Stimulated activated CD8-positive, alpha-beta memory T cell treated with anti-CD3 and anti-CD28 coated beads, Interleukin-12 subunit alpha, Interleukin-12 subunit beta, amount 100 ng/mL, for 1 hour (primary cell): ENCODE measurements around the gene MRAP.

Experiments
- DNase-seq: peaks from one replicate; pipeline ENCODE4 v3.0.0-alpha.2; 2020; ENCODE audit warnings: low read depth

Gene MRAP

DNA sequence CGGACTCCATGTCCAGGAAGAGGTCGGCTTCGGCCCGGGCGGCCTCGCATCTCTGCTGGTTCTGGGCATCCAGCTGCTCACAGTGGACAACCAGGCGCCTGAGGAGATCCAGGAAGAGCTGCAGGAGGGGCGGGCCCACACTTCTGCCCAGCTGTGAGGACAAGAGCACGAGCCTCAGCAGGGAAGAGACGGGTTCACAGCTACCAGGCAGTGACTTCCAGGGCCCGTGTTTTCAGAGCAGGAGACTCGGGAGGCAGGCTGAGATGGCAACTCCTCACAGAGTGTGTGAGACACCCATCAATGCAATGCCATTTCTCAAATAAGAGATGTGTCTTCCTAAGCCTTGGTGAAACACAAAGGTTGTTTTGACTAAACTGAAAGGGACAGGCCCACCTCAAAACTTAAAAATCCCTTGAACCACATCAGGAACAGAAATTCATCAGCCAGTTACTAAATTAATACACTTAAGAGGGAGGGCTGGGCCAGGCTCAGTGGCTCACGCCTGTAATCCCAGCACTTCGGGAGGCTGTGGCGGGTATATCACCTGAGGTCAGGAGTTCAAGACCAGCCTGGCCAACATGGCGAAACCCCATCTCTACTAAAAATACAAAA is 50.8 kb downstream of the MRAP start:
- DNase-seq, result no peak

DNA sequence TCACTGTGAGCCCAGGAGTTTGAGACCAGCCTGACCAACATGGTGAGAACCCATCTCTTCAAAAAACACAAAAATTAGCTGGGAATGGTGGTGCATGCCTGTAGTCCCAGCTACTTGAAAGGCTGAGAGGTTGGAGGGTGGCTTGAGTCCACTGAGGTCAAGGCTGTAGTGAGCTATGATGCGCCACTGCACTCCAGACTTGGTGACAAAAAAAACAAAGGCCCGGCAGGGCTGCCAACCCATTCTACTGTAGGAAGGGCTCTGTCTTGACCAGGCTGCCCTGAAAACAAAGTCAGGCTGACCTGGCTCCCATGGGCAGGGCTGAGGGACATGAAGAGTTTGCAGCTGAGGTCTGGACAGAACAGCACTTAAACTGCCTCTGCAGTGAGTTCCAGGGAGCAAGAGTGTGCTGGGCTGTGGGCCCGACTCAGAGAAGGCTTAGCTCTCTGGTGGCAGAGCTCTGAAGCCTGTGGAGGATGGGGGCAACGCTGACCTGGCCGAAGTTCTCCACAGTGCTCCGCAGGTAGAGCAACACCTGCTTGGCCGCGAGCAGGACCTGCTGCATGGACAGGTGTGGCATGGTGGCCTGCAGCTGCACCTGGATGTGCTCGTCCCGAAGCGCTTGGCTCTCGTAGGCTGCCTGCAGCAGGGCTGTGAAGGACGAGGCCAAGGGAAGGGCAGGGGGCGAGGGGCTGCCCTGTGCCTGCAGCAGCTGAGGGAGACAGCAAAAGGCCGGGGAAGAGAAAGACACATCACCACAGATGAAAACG is 51.7 kb downstream of the MRAP start:
- DNase-seq, result no peak

DNA sequence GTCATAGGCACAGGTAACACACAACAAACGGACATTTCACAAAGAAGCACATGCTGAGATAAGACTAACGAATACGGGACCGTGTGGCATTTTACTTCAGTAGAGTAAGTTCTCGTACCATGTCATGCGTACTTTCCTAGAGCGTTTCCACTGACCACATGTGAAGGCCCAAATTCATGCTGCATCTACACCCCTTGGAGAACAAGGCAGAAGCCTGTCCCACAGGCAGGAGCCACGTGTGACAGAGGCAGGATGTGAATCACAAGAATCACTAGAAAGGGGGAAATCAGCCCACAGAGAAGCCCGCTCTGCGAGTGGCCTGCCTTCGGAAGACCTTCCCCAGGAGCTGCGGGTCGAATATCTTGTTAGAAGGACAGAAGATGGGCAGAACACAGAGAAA is 52.3 kb downstream of the MRAP start:
- no peak for DNase-seq

DNA sequence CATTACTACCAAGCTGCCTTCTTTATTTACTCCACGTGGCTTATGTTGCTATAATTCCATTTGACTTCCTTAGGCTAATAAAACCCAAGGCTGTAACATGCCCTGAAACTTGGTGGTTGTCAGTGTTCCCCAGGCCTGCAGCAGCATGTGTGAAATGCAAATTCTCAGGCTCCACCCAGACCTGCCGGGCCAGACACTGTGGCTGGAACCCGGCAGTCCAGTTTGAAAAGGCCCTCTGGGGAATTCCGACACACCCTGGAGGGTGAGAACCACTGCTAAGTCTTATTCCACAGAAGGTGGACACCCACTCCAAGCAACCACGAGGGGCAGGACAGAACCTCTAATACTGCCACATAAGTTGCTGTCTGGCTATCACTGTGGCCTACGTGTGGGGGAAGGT is 52.8 kb downstream of the MRAP start:
- DNase-seq, result no peak

DNA sequence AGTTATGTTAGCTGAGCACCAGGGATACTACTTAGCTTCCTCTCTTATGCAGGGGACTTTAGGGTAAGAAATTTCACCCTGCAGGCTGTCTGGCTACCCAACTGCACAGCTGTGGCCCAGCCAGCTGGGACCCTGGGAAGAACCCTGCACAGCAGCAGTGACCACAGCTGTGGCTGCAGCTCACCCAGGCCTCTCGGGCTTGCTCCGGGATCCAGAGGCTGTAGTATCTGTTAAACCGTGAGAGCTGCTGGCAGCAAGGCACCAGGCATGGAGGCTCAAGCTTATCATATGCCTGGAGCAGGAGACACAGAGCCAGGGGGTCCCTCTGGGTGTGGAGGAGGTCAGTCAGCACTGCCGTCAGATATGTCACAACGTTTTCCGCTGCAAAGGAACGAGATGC is 53.9 kb downstream of the MRAP start:
- DNase-seq, result no peak

DNA sequence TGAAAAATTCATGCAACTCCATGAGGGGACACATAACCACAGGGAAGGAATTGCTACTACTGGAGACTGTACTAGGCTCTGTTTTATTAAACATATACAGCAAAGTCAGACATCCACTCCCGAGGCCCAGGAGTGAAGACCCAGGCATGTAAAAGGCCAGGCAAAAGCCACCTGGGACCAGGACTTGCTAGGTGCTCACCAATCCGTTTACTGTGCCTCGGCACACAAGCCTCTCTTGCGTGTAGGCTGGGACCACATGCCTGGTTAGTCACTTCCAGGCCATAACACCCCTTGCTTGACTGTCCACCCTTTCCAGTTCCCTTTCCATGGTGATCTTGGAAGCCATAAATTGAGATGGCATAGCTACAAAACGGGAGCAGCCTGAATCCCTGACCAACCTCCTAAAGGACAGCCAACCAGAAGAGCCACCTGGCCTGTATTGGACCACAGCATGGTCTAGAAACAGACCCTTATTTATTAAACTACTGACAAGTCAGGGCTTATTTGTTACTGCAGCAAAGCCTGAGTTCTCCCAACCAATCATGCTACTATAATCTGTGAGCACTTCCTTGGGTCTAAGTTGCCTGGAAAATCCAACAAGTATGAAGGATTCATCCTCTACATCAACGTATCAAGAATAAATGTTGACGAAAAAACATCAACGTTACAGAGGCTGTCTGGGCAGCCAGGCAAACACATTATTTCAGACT is 54.5 kb downstream of the MRAP start:
- no peak for DNase-seq

DNA sequence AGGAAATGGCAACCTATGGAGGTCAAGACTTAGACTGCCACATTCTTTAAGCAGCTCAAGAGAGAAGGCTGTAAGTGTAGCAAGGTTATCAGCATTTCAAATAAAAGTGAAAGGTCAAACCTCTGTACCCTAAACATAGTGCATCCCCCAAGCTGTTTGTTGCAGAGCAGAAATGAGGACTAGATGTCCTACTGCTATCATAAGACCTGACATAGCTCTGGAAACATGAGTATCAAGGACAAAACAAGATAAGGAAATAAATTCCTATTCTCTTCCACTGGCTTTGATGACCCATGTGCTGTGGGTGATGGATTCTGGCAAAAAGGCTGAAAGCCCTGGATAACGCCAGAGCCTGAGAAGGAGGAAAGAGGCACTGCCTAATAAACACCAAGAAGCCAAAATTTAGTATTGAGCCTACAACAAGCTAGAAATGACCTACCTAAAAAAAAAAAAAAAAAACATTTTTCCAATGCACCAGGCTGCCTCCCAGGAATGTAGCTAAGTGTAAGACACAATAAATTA is 58.3 kb downstream of the MRAP start:
- no peak for DNase-seq

DNA sequence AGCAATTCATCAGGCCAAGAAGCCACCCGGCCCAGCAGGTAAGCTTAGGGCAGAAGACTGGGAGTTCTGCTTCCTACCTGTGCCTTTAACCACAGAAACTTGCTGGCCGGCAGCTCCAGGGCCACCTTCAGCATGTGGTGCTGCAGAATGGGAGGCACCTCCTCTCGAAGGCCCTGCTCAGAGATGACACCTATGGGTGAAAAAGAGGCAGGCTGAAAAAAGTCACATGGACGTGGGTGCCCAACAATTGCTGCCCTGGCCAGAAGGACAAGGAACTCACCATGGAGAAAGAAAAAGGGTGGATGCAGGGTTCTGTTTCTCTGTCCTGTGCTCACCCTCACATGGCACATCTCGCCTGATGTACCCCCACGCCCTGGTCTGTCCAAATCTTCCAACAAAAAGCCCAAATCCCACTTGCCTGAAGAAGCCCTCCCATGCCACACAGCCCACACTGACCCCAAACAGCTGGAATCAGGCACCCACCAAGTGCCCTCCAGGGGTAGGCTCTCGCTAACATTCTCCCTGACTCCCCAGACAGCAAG is 61.1 kb downstream of the MRAP start:
- DNase-seq, result no peak

DNA sequence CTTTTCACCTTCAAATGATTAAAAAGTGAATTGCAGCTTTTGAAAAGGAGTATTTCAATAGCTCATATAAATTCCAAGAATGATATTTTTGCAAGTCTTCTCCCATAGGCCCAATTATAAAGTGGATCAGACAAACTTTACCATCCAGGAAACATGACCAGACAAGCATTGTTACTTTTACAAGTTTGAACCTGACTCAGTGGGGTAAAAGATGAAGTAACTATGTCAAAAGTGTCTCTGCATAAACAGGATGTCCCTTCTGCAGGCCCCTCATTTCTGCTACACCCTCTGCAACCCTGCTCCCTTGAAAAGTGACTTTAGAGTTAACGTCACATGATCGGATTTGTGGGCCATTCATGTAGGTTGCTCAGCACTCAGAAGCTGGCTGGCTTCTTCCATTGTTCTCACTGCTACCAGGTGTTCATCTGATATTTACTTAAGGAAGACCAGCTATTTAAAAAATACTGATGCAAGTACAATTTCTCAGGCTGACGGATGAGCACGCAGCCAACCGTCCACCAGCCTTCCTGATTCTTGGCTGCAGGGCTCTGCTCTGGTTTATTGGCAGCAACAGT is 61.8 kb downstream of the MRAP start:
- no peak for DNase-seq
